NCI-H1105 treated with DMSO at 0.1 percent for 48 hours (cell line): ENCODE results near the gene FAM216A.
A peak's percentile ranks its signal among the peaks of the same experiment; 100 is the strongest.
"Not testable (repeated sequence)": the region's sequence is repeated elsewhere in the genome, so short reads cannot be mapped to it uniquely, and the experiment has no call there.

Source experiments
- DNase-seq: peaks from one replicate; lab custom pipeline; 2025; lab: John Stamatoyannopoulos, UW

FAM216A gene

GRCh38 chr12:110468214-110469048 is at the start of gene FAM216A, which contains the start of gene GPN3:
TSS of gene FAM216A (plus strand) at chr12:110468845. CDS start at chr12:110468876, 31 bp downstream.
TSS of gene GPN3 (minus strand) at chr12:110468257. CDS start at chr12:110468203, 54 bp downstream.
- peak; percentile 98 for DNase-seq

GRCh38 chr12:110420644-110421043 is 48.0 kb upstream of the FAM216A start:
- DNase-seq = not testable (repeated sequence)

- DNase-seq = no peak
These were observed 47.4 kb upstream of the FAM216A start for GRCh38 chr12:110421159-110421661.

GRCh38 chr12:110421701-110422100 is 46.9 kb upstream of the FAM216A start:
- no peak for DNase-seq

- no peak for DNase-seq
These were observed 44.4 kb upstream of the FAM216A start for GRCh38 chr12:110424237-110424636.

- DNase-seq = no peak
These were observed 42.2 kb upstream of the FAM216A start for GRCh38 chr12:110426406-110426805.

GRCh38 chr12:110429676-110430075 is 39.0 kb upstream of the FAM216A start:
- not testable (repeated sequence) for DNase-seq

- DNase-seq = no peak
These were observed 36.6 kb upstream of the FAM216A start for GRCh38 chr12:110431957-110432587.

- DNase-seq = no peak
These were observed 32.4 kb upstream of the FAM216A start for GRCh38 chr12:110436231-110436630.

- DNase-seq = no peak
These were observed 24.2 kb upstream of the FAM216A start for GRCh38 chr12:110444455-110444854.

GRCh38 chr12:110449799-110450497 is 18.7 kb upstream of the FAM216A start, which contains the start of gene ARPC3:
TSS of gene ARPC3 (minus strand) at chr12:110450337. CDS start at chr12:110450260, 77 bp downstream.
- peak; percentile 93 for DNase-seq

GRCh38 chr12:110451263-110451662 is 17.4 kb upstream of the FAM216A start:
- DNase-seq = no peak

- no peak for DNase-seq
These were observed 14.9 kb upstream of the FAM216A start for GRCh38 chr12:110453569-110454296.

GRCh38 chr12:110458756-110459155 is 9.9 kb upstream of the FAM216A start:
- DNase-seq = no peak

GRCh38 chr12:110461189-110461588 is 7.5 kb upstream of the FAM216A start:
- not testable (repeated sequence) for DNase-seq

- no peak for DNase-seq
These were observed 3.6 kb upstream of the FAM216A start for GRCh38 chr12:110465024-110465423.

- DNase-seq = not testable (repeated sequence)
These were observed 2.9 kb upstream of the FAM216A start for GRCh38 chr12:110465765-110466164.

- no peak for DNase-seq
These were observed 1.9 kb upstream of the FAM216A start for GRCh38 chr12:110466791-110467190.

- no peak for DNase-seq
These were observed 815 bp upstream of the FAM216A start for GRCh38 chr12:110467847-110468213.

GRCh38 chr12:110475426-110475825 is 6.8 kb downstream of the FAM216A start:
- DNase-seq = no peak

GRCh38 chr12:110498984-110499706 is 30.5 kb downstream of the FAM216A start:
- DNase-seq = no peak
